Activated CD4-positive, alpha-beta T cell treated with anti-CD3 and anti-CD28 coated beads for 48 hours (primary cell): ENCODE measurements around the gene AMZ2.
"Not testable (repeated sequence)": the region's sequence is repeated elsewhere in the genome, so short reads cannot be mapped to it uniquely, and the experiment has no call there.

Experiments
- DNase-seq: peaks from one replicate; pipeline ENCODE4 v3.0.0-alpha.2; 2020

AMZ2 gene

DNA sequence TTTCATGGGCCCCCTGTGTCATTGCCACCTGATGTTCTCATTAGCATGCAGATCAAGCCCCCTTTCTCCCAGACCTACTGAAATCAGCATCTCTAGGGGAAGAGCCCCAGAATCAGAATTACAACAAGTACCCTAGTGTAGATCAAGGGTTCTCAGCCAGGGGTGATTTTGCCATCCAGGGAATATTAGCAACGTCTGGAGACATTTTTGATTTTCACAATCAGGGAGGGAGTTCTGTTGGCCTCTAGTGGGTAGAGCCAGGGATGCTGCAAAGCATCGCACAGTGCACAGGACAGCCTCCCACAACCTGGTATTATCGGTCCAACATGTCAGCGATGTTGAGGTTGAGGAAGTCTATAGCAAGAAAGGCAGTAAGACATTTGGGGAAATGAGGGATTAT lies 7.3 kb downstream of the AMZ2 start:
- no peak for DNase-seq

DNA sequence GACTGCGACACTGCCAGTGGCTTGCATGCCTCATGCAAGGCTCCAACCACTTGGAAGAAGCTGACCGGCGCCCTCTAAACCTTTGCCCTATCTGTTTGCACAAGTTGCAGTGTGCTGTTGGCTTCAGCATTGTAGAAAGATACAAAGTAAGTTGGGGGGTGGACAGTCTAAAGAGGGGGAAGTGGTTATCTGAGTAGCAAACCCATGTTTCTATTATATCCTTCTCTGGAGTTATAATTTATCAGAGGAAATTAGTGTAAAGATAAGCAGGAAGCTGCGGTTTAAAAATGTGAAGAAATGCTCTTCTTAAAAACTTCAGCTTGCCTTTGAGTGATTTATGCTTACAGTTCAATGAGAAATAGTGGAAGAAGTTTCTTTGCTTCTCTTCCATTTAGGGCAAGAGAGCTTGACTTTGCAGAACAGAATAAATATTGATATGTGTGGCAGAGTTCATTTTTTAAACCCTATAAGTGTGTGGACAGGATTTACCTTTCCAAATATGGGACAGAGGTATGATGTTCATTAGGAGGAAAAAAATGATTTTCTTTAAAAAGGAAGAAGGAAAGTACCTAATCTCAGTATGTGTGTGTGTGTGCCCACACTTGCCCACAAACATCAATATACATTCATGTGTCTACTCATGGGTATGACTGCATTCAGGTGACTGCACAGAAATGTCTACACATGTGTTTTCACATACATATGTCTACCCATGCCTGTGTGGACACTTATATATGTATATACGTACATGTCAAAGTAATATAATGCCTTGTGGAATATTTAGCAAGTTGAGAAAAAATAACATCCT lies 8.1 kb downstream of the AMZ2 start:
- no peak for DNase-seq

DNA sequence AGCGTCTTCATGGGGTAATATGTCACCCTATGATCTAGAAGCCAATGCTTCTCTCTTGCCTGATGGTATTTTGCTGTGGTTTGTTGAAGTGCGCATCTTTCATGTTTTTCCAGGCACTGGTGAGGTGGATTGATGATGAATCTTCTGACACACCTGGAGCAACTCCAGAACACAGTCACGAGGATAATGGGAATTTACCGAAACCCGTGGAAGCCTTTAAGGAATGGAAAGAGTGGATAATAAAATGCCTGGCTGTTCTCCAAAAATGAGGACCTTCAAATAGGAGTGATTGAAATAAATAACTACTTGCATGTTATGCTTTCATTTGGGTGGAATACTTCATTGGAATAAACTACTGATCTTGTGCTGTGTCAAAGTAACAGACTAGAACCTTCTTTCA lies 8.9 kb downstream of the AMZ2 start:
- not testable (repeated sequence) for DNase-seq

DNA sequence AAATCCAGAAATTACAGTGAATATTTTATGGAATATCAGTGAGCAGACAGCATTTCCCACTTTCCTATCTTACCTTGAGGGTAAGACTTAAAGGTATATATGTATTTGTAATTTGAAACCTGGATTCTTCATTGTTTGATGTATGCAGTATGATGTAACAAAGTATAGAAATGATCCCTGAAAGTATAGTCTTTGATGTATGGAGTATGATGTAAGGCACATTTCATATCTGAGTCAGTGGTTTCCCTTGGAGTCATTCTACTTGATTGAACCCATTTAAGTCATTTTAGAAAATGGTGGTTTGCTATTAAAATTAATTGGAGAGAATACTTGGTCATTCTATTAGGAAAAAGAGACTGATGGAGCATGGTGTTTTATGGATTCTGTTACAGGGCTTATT lies 10.1 kb downstream of the AMZ2 start:
- DNase-seq: no peak

DNA sequence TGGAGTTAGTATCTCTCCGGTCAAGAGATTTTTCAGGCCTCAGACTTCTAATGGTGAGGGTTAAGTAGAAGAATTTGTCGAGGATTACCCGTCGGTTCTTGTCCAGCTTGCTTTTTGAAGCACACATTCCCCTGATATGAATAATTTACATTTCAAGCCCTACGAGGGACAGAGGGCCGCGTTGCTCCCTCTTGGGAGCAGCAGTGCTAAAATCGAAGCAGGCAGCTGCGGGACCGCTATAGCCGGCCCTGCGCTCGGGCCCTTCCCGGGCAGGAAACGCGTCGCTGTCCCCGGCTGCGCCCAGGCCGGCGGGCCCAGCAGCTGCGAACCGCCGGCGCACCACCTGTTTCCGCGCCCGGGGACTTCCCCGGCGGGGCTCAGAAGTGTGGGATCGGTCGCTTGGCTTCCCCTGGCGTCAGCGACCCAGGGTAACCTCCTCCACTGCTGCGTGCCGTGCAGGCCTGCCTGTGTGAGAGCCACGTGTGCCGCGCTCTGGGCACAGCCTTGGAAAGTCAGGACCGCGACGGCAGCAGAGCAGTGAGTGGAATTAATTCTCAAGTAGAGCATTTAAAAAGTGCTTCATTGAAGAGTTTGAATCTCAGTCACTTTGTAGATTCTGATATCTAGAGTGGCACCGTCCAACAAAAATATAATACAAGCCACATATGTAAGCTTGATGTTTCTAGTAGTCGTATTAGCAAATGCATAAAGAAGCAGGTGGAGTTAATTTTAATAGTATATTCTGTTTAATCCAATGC lies 11.2 kb downstream of the AMZ2 start:
- peak; percentile 83 for DNase-seq

DNA sequence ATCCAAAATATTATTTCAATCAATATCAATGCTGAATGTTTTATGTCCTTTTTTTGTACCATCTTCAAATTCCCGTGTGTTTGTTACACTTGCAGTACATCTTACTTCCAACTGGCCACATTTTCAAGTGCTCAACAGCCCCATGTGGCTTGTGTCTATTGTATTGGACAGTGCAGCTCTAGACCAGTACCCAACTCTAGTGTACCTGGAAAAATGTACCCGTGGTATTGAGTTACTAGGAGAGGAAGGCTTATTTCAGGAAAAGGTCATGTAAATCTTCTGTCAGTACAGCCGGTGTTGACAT lies 11.8 kb downstream of the AMZ2 start:
- DNase-seq: not testable (repeated sequence)

DNA sequence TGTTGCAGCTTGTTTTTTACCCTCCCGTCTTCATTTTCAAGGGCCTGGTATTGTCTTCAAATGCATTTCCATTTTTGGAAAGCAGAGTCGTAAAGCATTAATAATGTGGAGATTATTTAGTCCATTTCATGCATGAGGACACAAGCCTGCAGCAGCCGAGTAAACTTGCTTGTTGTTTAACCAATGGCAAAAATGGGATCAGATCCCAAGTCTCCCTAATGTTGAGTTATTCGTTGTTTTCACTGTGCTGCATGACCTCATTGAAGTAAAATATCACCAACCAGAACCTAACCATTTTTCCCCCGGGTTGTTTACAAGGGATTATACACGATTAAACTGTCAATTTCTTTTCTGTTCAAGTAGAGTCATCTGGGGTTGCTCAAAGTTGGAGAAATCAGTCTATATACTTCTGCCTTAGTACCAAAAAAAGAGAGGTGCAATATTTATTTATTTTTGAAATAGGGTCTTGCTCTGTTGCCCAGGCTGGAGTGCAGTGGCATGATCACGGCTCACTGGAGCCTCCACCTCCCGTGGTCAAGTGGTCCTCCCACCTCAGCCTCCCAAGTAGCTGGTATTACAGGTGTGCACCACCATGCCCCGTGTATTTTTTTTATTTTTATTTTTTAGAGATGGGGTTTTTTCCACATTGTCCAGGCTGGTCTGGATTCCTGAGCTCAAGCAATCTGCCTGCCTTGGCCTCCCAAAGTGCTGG lies 12.4 kb downstream of the AMZ2 start:
- DNase-seq: no peak

DNA sequence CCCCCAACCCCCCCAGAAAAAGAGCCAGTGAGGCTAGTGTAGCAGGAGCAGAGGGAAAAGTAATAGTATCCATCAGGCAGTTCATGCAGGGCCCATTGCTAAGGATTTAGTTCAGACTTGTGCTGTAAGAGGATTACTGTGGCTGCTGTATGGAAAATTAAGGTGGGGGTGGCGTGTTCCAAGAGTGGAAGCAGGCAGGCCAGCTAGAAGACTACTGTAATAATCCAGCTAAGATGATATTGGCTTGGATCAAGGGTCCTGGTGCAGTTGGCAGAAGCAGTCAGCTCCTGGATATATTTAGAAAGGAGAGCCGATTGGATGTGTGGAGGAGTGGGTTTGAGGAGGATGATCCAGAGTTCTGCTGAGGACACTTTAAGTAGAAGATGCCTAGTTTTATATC lies 14.6 kb downstream of the AMZ2 start:
- DNase-seq: not testable (repeated sequence)

DNA sequence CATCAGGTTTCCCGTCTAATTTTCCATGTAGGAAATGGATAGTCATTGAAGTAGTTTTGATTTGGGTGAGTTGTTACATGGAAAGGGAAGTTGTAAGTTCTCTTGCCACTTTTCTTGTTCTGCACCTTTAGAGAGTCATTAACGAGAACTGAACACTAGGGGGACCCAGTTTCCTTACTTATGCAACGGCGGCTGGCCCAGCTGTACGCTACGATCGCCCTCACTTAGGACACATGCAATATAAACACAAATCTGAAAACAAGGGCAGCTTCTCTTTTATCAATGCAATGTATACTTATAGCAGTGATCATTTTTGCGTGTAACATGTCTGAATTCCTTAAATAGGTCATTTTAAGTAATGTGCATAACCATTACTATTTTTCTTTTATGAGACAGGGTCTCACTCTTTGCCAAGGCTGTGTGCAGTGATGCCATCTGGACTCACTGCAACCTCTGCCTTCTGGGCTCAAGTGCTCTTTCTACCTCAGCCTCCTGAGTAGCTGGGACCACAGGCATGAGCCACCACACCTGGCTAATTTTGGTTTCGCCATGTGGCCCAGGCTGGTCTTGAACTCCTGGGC lies 15.3 kb downstream of the AMZ2 start:
- DNase-seq: not testable (repeated sequence)

DNA sequence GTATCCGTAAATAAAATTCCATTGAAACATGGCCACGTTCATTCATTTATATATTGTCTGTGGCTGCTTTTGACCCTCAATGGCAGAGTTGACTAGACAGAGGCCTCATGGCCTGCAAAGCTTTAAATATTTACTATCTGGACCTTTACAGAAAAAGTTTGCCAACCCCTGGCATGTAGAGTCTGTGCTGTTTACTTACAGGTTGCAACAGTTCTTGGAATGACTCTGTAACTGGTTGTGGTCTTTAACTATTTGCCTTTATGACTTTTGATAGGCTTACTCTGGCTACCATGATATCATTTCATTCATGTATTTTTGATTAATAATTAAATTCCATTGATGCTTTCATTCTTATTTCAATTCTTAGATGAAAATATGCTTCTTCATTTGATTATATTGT lies 18.0 kb downstream of the AMZ2 start:
- DNase-seq: not testable (repeated sequence)

DNA sequence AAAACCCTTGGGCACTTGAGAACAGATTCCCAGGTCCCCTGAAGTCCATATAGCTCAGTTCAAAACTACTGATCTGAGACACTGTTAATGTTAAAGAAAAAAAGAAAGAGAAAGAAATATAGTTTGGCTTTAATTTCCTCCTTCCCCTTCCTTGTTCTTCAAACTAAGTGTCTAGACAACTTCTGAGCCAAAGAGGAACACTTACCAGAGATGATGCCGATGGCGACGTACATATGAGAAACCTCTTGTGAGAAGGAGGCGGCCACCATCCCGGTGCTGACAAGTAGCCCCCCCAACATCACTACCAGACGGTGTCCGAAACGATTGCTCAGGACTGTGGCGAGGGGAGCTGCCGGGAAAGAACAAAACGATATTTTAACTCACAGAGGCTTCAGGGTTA lies 25.9 kb downstream of the AMZ2 start:
- DNase-seq: no peak

DNA sequence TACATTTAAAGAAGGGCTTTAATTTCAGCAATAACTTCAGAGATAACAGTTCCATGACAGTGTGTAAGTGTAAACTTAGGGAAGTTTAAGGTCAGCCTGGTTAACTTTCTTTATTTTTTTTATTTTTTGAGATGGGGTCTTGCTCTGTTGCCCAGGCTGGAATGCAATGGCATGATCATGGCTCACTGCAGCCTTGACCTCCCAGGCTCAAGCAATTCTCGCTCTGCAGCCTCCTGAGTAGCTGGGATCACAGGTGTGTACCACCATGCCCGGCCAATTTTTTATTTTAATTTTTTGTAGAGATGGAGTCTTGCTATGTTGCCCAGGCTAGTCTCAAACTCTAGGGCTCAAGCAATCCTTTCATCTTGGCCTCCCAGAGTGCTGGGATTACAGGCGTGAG lies 28.5 kb downstream of the AMZ2 start:
- not testable (repeated sequence) for DNase-seq

DNA sequence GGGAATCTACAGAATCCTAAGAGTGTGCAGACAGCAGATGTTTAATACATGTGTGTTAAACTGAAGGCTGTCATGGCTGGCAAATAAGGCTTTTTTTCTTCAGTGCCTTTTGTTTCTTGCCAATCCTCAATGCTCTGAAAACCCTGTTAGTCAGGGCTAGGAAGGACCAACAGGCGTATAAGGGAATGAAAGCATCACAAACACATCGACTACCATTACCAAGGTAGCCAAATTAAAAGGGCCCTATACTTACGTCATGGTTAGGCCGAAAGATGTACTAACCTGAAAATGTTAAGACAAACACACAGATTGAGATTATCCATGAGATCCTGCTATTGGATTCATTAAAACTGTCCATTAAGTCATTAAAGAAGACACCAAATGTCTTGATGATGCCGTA lies 30.0 kb downstream of the AMZ2 start:
- DNase-seq: no peak

DNA sequence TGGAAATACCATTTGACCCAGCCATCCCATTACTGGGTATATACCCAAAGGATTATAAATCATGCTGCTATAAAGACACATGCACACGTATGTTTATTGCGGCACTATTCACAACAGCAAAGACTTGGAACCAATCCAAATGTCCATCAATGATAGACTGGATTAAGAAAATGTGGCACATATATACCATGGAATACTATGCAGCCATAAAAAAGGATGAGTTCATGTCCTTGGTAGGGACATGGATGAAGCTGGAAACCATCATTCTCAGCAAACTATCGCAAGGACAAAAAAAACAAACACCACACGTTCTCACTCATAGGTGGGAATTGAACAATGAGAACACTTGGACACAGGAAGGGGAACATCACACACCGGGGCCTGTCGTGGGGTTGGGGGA lies 34.1 kb downstream of the AMZ2 start:
- not testable (repeated sequence) for DNase-seq

DNA sequence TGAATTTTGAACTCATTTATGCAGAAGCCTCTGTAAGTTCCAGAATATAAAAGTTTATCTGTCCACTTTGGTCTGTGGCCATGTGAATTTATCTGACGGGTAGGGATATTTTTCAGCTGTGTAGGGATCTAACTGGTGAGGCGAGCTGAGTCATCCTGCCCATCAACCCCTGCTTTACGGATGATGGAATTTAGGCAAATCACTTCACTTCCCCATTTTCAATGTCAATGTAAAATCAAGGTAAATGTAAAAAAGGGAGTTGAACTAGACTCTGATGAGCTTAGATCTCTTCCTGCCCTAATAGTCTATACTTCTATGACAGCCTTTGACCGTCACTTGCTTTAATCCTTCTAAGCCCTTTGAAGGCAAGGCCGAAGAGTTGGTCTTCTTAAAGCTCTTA lies 40.5 kb downstream of the AMZ2 start:
- no peak for DNase-seq

DNA sequence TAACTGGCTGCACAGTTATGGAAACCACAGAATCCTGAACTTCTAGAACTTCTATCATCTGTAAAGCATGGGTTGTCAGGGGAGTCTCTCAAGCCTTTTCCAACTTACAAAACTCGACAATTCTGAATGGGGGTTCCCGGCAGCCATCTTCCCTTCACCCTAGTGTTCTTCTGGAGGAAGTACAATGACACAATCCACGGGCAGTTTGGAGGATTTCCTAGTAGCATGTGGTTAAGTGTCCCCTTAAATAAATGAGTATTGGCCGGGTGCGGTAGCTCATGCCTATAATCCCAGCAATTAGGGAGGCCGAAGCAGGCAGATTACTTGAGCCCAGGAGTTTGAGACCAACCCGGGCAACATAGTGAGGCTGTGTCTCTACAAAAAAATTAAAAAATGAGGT lies 41.0 kb downstream of the AMZ2 start:
- DNase-seq: peak; percentile 42

DNA sequence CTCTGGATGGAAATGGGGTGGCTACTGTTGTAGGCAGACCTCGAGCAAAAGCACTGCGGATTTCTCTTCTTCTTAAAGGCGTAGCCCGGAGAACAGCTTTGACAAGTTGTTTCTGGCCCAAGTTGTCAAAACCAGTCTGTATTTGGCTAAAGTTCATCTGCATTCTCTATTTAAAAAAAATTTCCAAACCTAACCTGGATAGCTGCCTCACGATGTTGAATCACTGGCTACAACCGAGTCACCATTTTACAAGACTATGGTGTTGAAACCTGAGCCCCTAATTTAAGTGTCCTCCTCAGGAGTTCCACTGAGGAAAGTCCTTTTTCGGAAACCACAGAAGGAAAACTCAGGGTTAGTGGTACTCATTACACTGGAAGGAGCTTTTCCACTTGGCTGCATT lies 41.6 kb downstream of the AMZ2 start:
- no peak for DNase-seq

DNA sequence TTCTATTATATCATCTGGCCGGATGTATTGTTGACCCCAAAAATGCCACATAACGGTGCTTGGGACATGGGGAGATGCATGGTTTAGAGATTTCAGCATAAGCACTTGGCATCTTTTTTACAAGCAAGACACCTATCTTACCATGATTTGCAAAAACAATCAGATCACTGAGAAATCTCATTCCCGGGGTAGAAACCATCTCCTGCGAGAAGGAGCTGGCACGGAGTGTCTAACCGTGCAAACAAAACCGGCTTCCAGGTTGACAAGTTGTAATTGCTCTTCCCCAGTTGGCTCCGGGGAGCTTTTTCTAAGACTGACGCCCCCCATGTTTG lies 42.1 kb downstream of the AMZ2 start:
- DNase-seq: no peak

DNA sequence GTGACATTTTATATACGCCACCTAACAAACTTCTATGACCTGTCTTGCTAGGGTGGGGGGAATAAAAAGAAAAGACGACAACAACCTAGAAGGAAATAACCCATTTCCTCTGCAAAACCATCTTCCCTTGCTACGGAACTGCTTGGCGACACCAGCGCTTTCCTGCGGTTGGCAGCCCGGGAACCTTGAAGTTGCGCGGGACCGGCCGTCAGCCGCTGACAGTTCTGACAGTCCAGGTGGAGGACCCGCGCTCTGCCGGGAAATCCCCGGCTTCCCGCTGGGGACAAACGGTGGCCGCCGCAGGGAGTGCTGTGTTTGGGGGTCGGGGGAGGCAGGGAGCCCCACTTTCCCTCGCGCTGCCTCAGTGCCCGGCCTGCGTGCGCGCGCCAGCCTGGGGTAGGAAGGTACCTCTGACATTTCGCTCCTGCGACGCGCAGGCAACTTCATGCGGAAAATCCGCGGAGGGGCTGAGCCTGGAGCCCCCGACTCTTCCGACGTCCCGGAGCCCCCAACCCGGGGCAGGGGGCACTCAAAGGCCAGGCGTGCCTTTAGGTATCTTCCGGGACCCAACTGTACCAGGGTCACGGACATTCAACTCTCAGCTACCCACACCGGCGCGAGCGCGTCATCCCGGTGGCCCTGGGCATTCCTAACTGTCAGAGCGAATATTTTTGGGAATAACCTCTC lies 42.6 kb downstream of the AMZ2 start:
- peak; percentile 59 for DNase-seq

DNA sequence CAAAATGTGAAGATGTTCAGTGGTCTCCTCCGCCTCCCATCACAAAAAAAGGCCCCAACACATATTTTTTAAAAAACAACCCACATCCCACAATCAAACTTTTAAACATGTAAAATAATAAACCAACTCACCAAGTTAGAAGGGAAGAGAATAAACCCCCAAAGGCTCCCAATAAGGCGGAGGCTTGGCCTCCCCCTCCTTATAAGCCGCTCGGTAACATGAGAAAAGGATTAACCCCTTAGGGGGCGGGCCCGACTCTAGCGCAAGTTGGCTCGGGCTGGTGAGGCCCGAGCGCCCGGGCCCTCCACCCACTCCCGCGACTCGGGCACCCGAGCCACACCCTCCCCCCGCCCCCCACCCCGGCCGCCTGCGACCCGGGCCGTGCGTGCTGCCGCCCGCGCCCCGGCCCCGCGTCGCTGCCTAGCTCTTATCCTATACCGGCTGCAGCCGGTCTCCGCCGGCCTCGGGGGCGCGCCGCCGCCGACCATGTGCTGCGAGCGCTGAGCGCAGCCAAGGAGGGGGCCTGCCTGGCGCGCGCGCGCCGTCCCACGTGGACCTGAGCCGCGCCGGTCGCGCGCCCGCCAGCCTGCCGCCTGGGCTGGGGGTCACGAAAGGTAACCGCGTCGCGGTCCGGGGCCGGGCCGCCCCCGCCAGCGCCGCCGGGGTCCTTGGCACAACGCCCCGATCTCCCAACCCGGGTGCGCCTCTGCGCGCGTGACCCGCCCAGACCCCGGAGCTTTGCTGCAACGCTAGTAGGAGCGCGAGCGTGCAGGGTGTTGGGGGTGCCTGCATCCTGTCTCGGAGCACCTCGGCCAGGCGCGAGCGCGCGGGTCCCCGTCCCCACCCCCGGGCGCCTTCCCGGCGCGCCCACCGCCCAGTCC lies 43.4 kb downstream of the AMZ2 start, which contains the start of the genes ARSG and SLC16A6:
ARSG (plus strand) TSS at position 541 of the 881 bp plus-strand sequence. CDS start 15,999 bp downstream, outside the sequence.
SLC16A6 (minus strand) TSS at position 173 of the 881 bp plus-strand sequence. CDS start 12,807 bp downstream, outside the sequence.
- peak; percentile 85 for DNase-seq

DNA sequence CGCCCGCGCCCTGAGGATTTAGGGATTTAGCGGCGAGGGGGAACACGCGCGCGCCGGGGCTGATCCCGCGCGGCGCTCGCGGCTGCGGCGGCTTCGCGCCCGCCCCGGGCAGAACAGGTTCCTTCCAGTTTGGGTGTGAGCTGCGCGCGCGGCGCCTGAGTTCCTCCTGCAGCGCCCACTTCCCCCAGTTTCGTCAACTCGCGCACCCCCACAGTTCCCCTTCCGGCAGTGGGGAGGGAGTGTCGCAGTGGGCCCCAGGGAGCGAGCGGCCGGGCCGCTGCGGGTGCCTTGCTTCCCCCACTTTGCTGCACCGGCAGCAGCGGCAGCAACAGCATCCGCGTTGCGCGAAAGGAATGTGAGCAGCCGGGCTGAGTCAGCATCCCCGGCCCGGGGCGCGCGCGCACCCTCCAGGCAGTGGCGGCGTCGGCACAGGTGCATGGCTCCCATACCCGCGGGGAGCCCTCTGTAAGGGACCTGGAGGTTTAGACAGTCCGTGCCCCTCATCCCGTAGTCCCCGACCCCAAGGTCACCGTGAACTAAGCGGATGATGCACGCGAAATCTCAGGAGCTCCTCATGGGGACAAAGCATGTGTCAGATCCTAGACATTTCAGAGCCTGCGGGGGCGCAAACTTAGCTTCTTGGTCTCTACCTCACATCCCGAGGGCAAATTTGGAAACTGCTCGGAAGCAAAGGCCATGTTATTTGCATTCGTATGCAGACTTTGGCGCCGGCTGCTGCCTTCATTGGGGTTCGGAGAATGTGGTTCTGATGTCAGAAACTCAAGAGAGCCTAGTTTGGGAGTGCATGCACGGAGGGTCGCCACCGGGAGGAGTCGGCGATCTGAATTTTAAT lies 44.2 kb downstream of the AMZ2 start:
- DNase-seq: peak; percentile 90
